Measurements from ENCODE around the gene PDIA4. TPM values are rescaled to one million over a fixed set of nuclear protein-coding genes. Genes with fewer than 3 reads are reported as not detected.

PDIA4 gene
- total and polyA plus RNA-seq, 2 of the 8 experiments (the other 6 are each of a cell fraction or from before 2014, with no cell fraction given) = 119 to 303 TPM

DNA sequence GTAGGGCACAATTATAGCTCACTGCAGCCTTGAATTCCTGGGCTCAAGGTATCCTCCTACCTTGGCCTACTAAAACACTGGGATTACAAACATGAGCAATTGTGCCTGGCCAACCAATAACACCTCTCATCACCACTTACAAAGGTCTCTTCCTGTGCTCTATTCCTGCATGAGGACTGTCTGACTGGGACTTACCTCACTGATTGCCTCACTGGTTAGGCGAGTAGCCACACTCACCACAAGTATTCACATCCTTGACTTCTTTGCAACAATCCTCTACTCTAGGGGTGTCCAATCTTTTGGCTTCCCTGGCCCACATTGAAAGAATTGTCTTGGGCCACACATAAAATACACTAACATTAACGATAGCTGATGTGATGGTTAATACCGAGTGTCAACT is 22.6 kb upstream of the PDIA4 start (continued):
- no peak for TF ChIP-seq EP300 (IDR thresholded peaks at IDR 0.05; ENCODE audit: borderline replicate concordance in 1 of 2, low read depth in 2 of 2, low read length in 2 of 2)
- TF ChIP-seq CBX5 (IDR thresholded peaks at IDR 0.05; ENCODE audit: low read depth, low read length) = no peak
